ENCODE results near the gene CDH8. TPM values are rescaled to one million over a fixed set of nuclear protein-coding genes. Genes with fewer than 3 reads are reported as not detected.

Gene CDH8, protein sequence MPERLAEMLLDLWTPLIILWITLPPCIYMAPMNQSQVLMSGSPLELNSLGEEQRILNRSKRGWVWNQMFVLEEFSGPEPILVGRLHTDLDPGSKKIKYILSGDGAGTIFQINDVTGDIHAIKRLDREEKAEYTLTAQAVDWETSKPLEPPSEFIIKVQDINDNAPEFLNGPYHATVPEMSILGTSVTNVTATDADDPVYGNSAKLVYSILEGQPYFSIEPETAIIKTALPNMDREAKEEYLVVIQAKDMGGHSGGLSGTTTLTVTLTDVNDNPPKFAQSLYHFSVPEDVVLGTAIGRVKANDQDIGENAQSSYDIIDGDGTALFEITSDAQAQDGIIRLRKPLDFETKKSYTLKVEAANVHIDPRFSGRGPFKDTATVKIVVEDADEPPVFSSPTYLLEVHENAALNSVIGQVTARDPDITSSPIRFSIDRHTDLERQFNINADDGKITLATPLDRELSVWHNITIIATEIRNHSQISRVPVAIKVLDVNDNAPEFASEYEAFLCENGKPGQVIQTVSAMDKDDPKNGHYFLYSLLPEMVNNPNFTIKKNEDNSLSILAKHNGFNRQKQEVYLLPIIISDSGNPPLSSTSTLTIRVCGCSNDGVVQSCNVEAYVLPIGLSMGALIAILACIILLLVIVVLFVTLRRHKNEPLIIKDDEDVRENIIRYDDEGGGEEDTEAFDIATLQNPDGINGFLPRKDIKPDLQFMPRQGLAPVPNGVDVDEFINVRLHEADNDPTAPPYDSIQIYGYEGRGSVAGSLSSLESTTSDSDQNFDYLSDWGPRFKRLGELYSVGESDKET
- total RNA-seq (2012; rRNA removed): not detected in 2 replicates
- not detected in 2 replicates for polyA plus RNA-seq (2012; rRNA removed)
- not detected in 2 replicates for polyA plus RNA-seq (2012; cell fraction: cytosol; rRNA removed)
- not detected in 2 replicates for polyA plus RNA-seq (2012; cell fraction: nucleus; rRNA removed; ENCODE audit: low replicate concordance)
- Bru-seq, nascent RNA: percentile 1 among the genes with signal in this experiment
- BruChase-seq, experiment 1, labeled RNA remaining after a 6-hour chase: percentile 0 among the genes with signal in this experiment
- BruChase-seq, experiment 2, labeled RNA remaining after a 2-hour chase: percentile 1 among the genes with signal in this experiment
- long read RNA-seq: 0 reads

DNA sequence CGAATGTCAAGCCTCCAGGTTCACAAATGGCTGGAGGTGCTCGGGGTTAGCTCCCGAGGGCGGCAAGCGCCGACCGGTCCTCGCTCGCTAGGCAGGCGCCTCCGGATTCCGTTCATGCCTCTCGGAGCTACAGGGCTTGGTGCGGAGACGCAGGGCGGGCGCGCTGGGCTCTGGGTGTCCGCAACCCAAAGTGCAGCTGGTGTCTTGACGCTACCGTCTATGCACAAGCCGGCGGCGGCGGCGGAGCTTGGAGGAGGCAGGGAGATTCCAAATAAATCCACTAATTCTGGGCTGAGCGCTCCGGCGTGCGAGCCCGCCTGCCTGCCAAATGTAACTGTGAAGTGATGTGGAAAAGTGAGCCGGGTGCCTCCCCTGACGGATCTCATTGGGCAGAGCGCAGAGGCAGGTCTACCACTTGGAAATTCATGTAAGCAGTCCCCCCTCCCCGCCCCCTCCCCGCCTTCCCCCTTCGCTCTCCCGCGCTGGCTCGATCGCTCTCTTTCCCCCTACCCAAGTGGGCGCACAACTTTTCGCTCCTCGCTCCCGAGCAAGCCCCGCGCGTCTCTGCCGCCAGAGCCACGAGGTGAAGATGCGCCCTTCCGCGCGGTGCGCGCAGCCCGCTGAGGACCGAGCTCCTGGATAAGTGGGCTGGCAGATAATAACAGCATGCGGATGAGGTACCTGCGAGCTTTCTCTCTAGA is at the start of gene CDH8:
Gene CDH8 (minus strand): TSS at position 338 of the 701 bp plus-strand sequence. CDS start 15,035 bp downstream, outside the sequence.
- Histone ChIP-seq H3K36me3 (ENCODE audit: control insufficient read depth, insufficient read depth, low read length) (no peaks in the 10 kb centered on the region), H3K4ac (ENCODE audit: low read depth, low read length) (no peak within 1 kb of the TSS), H3K4me3 (ENCODE audit: insufficient read depth, low read depth, low read length) (no peak within 1 kb of the TSS), H2BK20ac (ENCODE audit: low read depth, low read length) (no peak within 1 kb of the TSS), H2AFZ (replicated peaks; ENCODE audit: low read length, poor library complexity) (no peak within 1 kb of the TSS), H3K79me1 (ENCODE audit: low read depth in 1 of 2, low read length in 2 of 2) (no peaks in the 10 kb centered on the region), H3K27ac (ENCODE audit: insufficient read depth, low read length) (no peak within 1 kb of the TSS), H2AK9ac (replicated peaks; ENCODE audit: low read depth, low read length, poor library complexity) (no peak within 1 kb of the TSS), H4K8ac (ENCODE audit: low read depth in 2 of 2, low read length in 2 of 2) (no peak within 1 kb of the TSS), H3K9ac (ENCODE audit: low read depth, low read length) (no peak within 1 kb of the TSS), H3K56ac (ENCODE audit: extremely low read depth, insufficient read depth, low read length) (no peak within 1 kb of the TSS), H2BK120ac (ENCODE audit: low read depth, low read length) (no peak within 1 kb of the TSS), H3K18ac (ENCODE audit: low read depth, low read length) (no peak within 1 kb of the TSS), H3K9me3 (ENCODE audit: control insufficient read depth, insufficient read depth, low read length) (peaks cover 8% of the 10 kb centered on the region; the same call in 1 of the 2 replicates), H3K4me2 (ENCODE audit: low read depth, low read length) (no peak within 1 kb of the TSS), H4K91ac (ENCODE audit: insufficient read depth, low read depth, low read length) (no peak within 1 kb of the TSS), H3K9me1 (ENCODE audit: insufficient read depth, low read length) (no peaks in the 10 kb centered on the region), H2BK5ac (ENCODE audit: low read depth, low read length, poor library complexity, severe bottlenecking) (no peak within 1 kb of the TSS), H3K23ac (ENCODE audit: low read depth, low read length) (no peak within 1 kb of the TSS), H3K27me3 (ENCODE audit: control insufficient read depth, insufficient read depth, low read length) (no peaks in the 10 kb centered on the region), H4K20me1 (ENCODE audit: insufficient read depth, low read length) (no peaks in the 10 kb centered on the region), H2AK5ac (ENCODE audit: low read depth, low read length) (no peak within 1 kb of the TSS), H3K4me1 (ENCODE audit: control insufficient read depth, insufficient read depth, low read length) (no peaks in the 10 kb centered on the region), H4K5ac (ENCODE audit: low read depth, low read length) (no peak within 1 kb of the TSS), H2BK15ac (ENCODE audit: low read depth, low read length) (no peak within 1 kb of the TSS), H3K14ac (replicated peaks; ENCODE audit: low read depth, low read length) (no peak within 1 kb of the TSS)
- in situ Hi-C loops (cut with MboI; ENCODE audit: low sequenced_read_pairs) (no loop called here), dilution Hi-C loops (cut with HindIII; ENCODE audit: low sequenced_read_pairs, unreplicated experiment) (no loop called here), intact Hi-C loops (cut with micrococcal nuclease) (no loop called here)
- ChIA-PET POLR2A (ENCODE audit: unreplicated experiment) (no interaction called here), CTCF (no interaction called here)
- no peak for ATAC-seq (ENCODE audit: low read depth)
- no peak for TF ChIP-seq POLR2A (IDR thresholded peaks at IDR 0.05; ENCODE audit: low read depth, low read length)
- no peak for TF ChIP-seq CEBPB (IDR thresholded peaks at IDR 0.05; ENCODE audit: low read depth, low read length)
- TF ChIP-seq MAZ (IDR thresholded peaks at IDR 0.05; ENCODE audit: borderline replicate concordance, low read depth, low read length): no peak
- TF ChIP-seq NFE2L2 (IDR thresholded peaks at IDR 0.05; ENCODE audit: low read depth, low read length): no peak
- TF ChIP-seq CHD1 (IDR thresholded peaks at IDR 0.05; ENCODE audit: low read depth, low read length): no peak
- TF ChIP-seq FOS (IDR thresholded peaks at IDR 0.05; ENCODE audit: low read depth, low read length): no peak
- TF ChIP-seq RCOR1 (IDR thresholded peaks at IDR 0.05; ENCODE audit: insufficient replicate concordance, low read length): no peak
- no peak for TF ChIP-seq MAFK (IDR thresholded peaks at IDR 0.05; ENCODE audit: low read depth, low read length)
- TF ChIP-seq, protein P1, sequence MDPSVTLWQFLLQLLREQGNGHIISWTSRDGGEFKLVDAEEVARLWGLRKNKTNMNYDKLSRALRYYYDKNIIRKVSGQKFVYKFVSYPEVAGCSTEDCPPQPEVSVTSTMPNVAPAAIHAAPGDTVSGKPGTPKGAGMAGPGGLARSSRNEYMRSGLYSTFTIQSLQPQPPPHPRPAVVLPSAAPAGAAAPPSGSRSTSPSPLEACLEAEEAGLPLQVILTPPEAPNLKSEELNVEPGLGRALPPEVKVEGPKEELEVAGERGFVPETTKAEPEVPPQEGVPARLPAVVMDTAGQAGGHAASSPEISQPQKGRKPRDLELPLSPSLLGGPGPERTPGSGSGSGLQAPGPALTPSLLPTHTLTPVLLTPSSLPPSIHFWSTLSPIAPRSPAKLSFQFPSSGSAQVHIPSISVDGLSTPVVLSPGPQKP (IDR thresholded peaks at IDR 0.05; ENCODE audit: borderline replicate concordance, low read depth, low read length): no peak
- no peak for TF ChIP-seq BHLHE40 (IDR thresholded peaks at IDR 0.05; ENCODE audit: low read depth, low read length)
- no peak for TF ChIP-seq SMC3 (IDR thresholded peaks at IDR 0.05; ENCODE audit: low read depth, low read length)
- BruUV-seq (replicated peaks): no TSS peak
- 6% methylated on average over 33 of the region's 60 CpGs; no CpG with 5 or more reads in 1 of the 2 experiments for WGBS, 2 experiments (ENCODE audit: extremely low coverage in 2 of 2, insufficient read length in 1 of 2)
- no peak for DNase-seq
